A549 (cell line): ENCODE measurements around the gene IGF2. TPM values are rescaled to one million over a fixed set of nuclear protein-coding genes. Genes with fewer than 3 reads are reported as not detected.

Experiments
- ATAC-seq, 2 experiments: fragments of 200-7000 bp in 1 of 2; fragments of >200 bp in 1 of 2; cut with Nextera tagmentation in 1 of 2; cut with Tn5 transposase in 1 of 2; 3 replicates each; pipeline versions ENCODE4 v1.8.0 to v1.9.1; 2018 to 2020; ENCODE audit warnings: mild to moderate bottlenecking in 1 of 2, moderate library complexity in 1 of 2
- CTCF ChIA-PET: fragments of 300-600 bp; sonication (Branson Sonifier 250); formaldehyde crosslinking; extraction: SDS; loops from one replicate; lab custom pipeline; 2021; ENCODE audit warnings: antibody characterized with exemption, inconsistent platforms; lab: Yijun Ruan, JAX
- POLR2A ChIA-PET: fragments of 350-600 bp; formaldehyde crosslinking; extraction: SDS; loops from one replicate; lab custom pipeline; 2021; ENCODE audit warnings: antibody characterized with exemption, inconsistent platforms; lab: Yijun Ruan, JAX
- DNase-seq, 2 experiments: peaks; one replicate each; pipeline versions ENCODE4 v3.0.0 to v3.0.0-alpha.2; 2011 to 2016; ENCODE audit warnings: low read depth in 1 of 2, low spot score in 1 of 2
- FAIRE-seq: peaks from 2 replicates; lab custom pipeline; 2011; peaks lifted over from hg19 to GRCh38; lab: Jason Lieb, UNC
- H3K27ac ChIP-seq, 2 experiments: fragments of >200 bp; sonication (Bioruptor Twin); formaldehyde crosslinking; 3 replicates each; pipeline ENCODE4 v1.5.1; 2016 to 2017
- H3K4me1 ChIP-seq: fragments of >200 bp; sonication (Bioruptor Twin); formaldehyde crosslinking; 3 replicates; pipeline ENCODE4 v1.6.1; 2016
- H3K4me2 ChIP-seq: fragments of >200 bp; sonication (Bioruptor Twin); formaldehyde crosslinking; 3 replicates; pipeline ENCODE4 v1.6.1; 2016
- H3K4me3 ChIP-seq: fragments of >200 bp; sonication (Bioruptor Twin); formaldehyde crosslinking; 3 replicates; pipeline ENCODE4 v1.5.1; 2016
- H3K9me3 ChIP-seq: fragments of >200 bp; sonication (Bioruptor Twin); formaldehyde crosslinking; 3 replicates; pipeline ENCODE4 v1.6.1; 2016
- CBX2 ChIP-seq: fragments of 200-600 bp; sonication (generic); IDR thresholded peaks from 2 replicates; pipeline ENCODE4 v1.6.1; 2016; ENCODE audit warnings: low read depth, mild to moderate bottlenecking, borderline replicate concordance
- CBX8 ChIP-seq: fragments of 200-600 bp; sonication (generic); IDR thresholded peaks from 2 replicates; pipeline ENCODE4 v1.6.1; 2016
- EHF ChIP-seq: fragments of 250-450 bp; sonication (Bioruptor Pico); IDR thresholded peaks from 2 replicates; pipeline ENCODE4 v1.5.0; 2020; ENCODE audit warnings: mild to moderate bottlenecking
- EP300 ChIP-seq, 2 experiments: fragments of >200 bp; sonication (Bioruptor Twin); formaldehyde crosslinking; IDR thresholded peaks; 2 replicates in 1 of 2; 3 replicates in 1 of 2; pipeline ENCODE4 v1.6.1; 2016 to 2017
- FOSL2 ChIP-seq, 2 experiments: fragments of 450-650 bp in 1 of 2; fragments of >200 bp in 1 of 2; sonication (Bioruptor Twin) in 1 of 2; formaldehyde crosslinking; IDR thresholded peaks; 2 replicates each; pipeline versions ENCODE4 v1.5.0 to v1.6.1; 2016 to 2020; ENCODE audit warnings: mild to moderate bottlenecking in 1 of 2, moderate library complexity in 1 of 2
- FOXS1 ChIP-seq: fragments of 250-450 bp; sonication (Bioruptor Pico); IDR thresholded peaks from 2 replicates; pipeline ENCODE4 v1.5.0; 2020; ENCODE audit warnings: mild to moderate bottlenecking, moderate library complexity
- GATA3 ChIP-seq: IDR thresholded peaks from 2 replicates; pipeline ENCODE4 v1.6.1; 2012; ENCODE audit warnings: borderline replicate concordance
- HDAC2 ChIP-seq: fragments of 200-600 bp; sonication (generic); IDR thresholded peaks from 2 replicates; pipeline ENCODE4 v1.6.1; 2016
- HEYL ChIP-seq: fragments of 250-450 bp; sonication (Bioruptor Pico); IDR thresholded peaks from 2 replicates; pipeline ENCODE4 v1.8.0; 2021; ENCODE audit warnings: mild to moderate bottlenecking, moderate library complexity
- HOXB5 ChIP-seq: fragments of 250-450 bp; sonication (Bioruptor Pico); IDR thresholded peaks from 2 replicates; pipeline ENCODE4 v1.5.0; 2020; ENCODE audit warnings: mild to moderate bottlenecking, moderate library complexity
- JUN ChIP-seq, 2 experiments: fragments of >200 bp; sonication (Bioruptor Twin); formaldehyde crosslinking; IDR thresholded peaks; 2 replicates in 1 of 2; 3 replicates in 1 of 2; pipeline ENCODE4 v1.6.1; 2016 to 2017
- KDM1A ChIP-seq: fragments of 200-600 bp; sonication (generic); IDR thresholded peaks from 2 replicates; pipeline ENCODE4 v1.6.1; 2016; ENCODE audit warnings: low read depth, mild to moderate bottlenecking
- MAFK ChIP-seq: fragments of 450-650 bp; IDR thresholded peaks from 2 replicates; pipeline ENCODE4 v1.6.1; 2014; ENCODE audit not compliant: partially characterized antibody
- MYC ChIP-seq: IDR thresholded peaks from 2 replicates; pipeline ENCODE4 v1.6.1; 2012; ENCODE audit warnings: mild to moderate bottlenecking, inconsistent platforms, low read length, improper control_type of control experiment, borderline replicate concordance
- NFE2L2 ChIP-seq: fragments of 150-350 bp; conservative IDR thresholded peaks from 2 replicates; pipeline ENCODE4 v1.6.1; 2014; ENCODE audit warnings: low read length
- PHF8 ChIP-seq: fragments of 200-600 bp; sonication (generic); IDR thresholded peaks from 2 replicates; pipeline ENCODE4 v1.6.1; 2016; ENCODE audit warnings: low read depth, mild to moderate bottlenecking, antibody characterized with exemption, moderate library complexity, borderline replicate concordance
- POLR2AphosphoS2 ChIP-seq: conservative IDR thresholded peaks from 2 replicates; pipeline ENCODE4 v1.6.1; 2012; ENCODE audit warnings: low read length, improper control_type of control experiment, inconsistent platforms
- RFX5 ChIP-seq: fragments of 450-650 bp; IDR thresholded peaks from 2 replicates; pipeline ENCODE4 v1.7.1; 2014; ENCODE audit warnings: antibody characterized with exemption, mild to moderate bottlenecking, moderate library complexity
- RNF2 ChIP-seq: fragments of 200-600 bp; sonication (generic); IDR thresholded peaks from 2 replicates; pipeline ENCODE4 v1.6.1; 2016; ENCODE audit warnings: low read depth, mild to moderate bottlenecking, antibody characterized with exemption, moderate library complexity, borderline replicate concordance
- SMC3 ChIP-seq: fragments of >200 bp; sonication (Bioruptor Twin); formaldehyde crosslinking; IDR thresholded peaks from 3 replicates; pipeline ENCODE4 v1.6.1; 2018; ENCODE audit warnings: inconsistent platforms
- SREBF2 ChIP-seq: fragments of 450-650 bp; IDR thresholded peaks from 2 replicates; pipeline ENCODE4 v1.6.1; 2014; ENCODE audit warnings: mild to moderate bottlenecking, moderate library complexity
- TFCP2L1 ChIP-seq: fragments of 250-450 bp; sonication (Bioruptor Pico); IDR thresholded peaks from 2 replicates; pipeline ENCODE4 v1.5.0; 2021; ENCODE audit warnings: mild to moderate bottlenecking
- ZFP36 ChIP-seq: fragments of 450-650 bp; IDR thresholded peaks from 2 replicates; pipeline ENCODE4 v1.6.1; 2014; ENCODE audit warnings: borderline replicate concordance; ENCODE audit not compliant: partially characterized antibody
- WGBS: methylation state at CpG from one replicate; pipeline ENCODE4 v1.1.6; 2017; ENCODE audit errors: missing lambda C conversion rate; 5-methylcytosine and 5-hydroxymethylcytosine counted together
- polyA plus RNA-seq, 4 experiments: library from polyadenylated mRNA; depleted of rRNA in 3 of 4; stranded (reverse); fragments of >200 nt; fragmentation: RNase III in 1 of 4; extraction: RNeasy Plus Mini Kit Qiagen cat#74134 plus additional on column Dnase treatment in 1 of 4; gene quantifications; 2 replicates in 3 of 4; 3 replicates in 1 of 4; pipeline ENCODE4 v1.2.3, GENCODE V29; 2011 to 2017
- TF ChIP-seq, protein P1 (sequence below): IDR thresholded peaks from 2 replicates; pipeline ENCODE4 v1.6.1; 2012; ENCODE audit warnings: low read depth, borderline replicate concordance
- TF ChIP-seq, protein P2 (sequence below): IDR thresholded peaks from 2 replicates; pipeline ENCODE4 v1.6.1; 2012
- TF ChIP-seq, protein P3 (sequence below): fragments of 250-450 bp; sonication (Bioruptor Pico); IDR thresholded peaks from 2 replicates; pipeline ENCODE4 v1.5.0; 2020; ENCODE audit warnings: low read depth, mild to moderate bottlenecking, moderate library complexity
- TF ChIP-seq, protein P4 (sequence below): IDR thresholded peaks from 2 replicates; pipeline ENCODE4 v1.6.1; 2012

Gene IGF2
- polyA plus RNA-seq, 2 of the 4 experiments (the other 2 are of a cell fraction): 2.0 to 2.9 TPM

DNA sequence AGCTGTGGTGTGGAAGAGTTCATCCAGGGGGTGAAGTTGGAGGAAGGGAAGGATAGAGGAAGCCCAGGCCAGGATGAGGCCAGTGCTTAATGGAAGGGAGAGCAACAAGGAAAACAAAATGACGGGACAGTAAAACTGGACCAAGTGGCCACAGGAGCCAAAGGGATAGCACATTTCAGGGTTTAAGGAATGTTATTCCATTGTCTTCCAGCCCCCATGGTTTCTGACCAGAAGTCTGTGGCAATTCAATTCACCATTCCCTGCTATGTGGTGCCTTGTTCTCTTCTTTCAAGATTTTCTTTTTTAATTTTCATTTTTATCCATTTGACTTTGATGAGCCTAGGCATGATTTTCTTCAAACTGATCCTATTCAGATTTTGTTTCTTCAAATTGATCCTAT lies 22.5 kb downstream of the IGF2 start:
- ATAC-seq (no peak), FAIRE-seq (no peak), DNase-seq (no peak)
- Histone ChIP-seq H3K4me1 (no peaks in the 10 kb centered on the region), H3K4me3 (no peak overlapping the region), H3K27ac (no peak overlapping the region), H3K4me2 (no peak overlapping the region), H3K9me3 (peaks cover 27% of the 10 kb centered on the region)
- TF ChIP-seq FOXS1 (CRISPR knock-in tag) (peak; percentile 77; the same call in 1 of the 2 replicates), RNF2 (no peak), FOSL2 (IDR thresholded peaks at IDR 0.05) (no peak), FOSL2 (CRISPR knock-in tag; IDR thresholded peaks at IDR 0.05) (no peak)
- CTCF ChIA-PET: interaction anchor here (0.8 to 2.0 kb wide), 3 partner anchors 8 to 35 kb away, joined by 3 to 12 read pairs (median 3); no protein-coding TSS in a partner anchor
- 27% methylated on average over 1 of the region's 1 CpG for WGBS
- POLR2A ChIA-PET: no interaction called here

DNA sequence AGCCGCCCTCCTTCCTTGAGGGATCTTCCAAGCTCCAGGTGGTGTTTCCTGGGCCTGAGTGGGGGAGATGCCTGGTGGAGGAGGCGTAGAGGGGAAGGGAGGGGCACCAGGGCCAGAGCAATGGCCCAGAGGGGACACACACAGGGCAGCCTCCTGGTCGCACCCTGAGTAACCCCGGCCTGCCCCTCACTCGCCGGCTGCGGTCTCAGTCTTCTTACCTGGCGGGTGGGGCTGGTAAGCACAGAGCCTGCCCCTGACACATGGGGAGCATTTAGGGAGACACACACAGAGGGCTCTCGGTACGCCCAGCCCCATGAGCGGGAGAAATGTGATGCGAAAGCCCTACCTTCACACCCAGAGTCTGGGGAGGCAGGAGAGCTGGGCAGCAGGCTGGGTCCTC lies 23.9 kb downstream of the IGF2 start:
- ATAC-seq (no peak), DNase-seq (no peak), FAIRE-seq (no peak)
- ChIA-PET CTCF (interaction anchor here (1.4 to 2.0 kb wide), 3 partner anchors 36 to 79 kb away, joined by 4 to 12 read pairs (median 5); no protein-coding TSS in a partner anchor), POLR2A (no interaction called here)
- 83% methylated on average over 11 of the region's 12 CpGs for WGBS
- H3K9me3 ChIP-seq: peaks cover 27% of the 10 kb centered on the region
- H3K27ac ChIP-seq: no peak overlapping the region
- TF ChIP-seq POLR2AphosphoS2 (no peak), EP300 (IDR thresholded peaks at IDR 0.05) (no peak), MAFK (no peak), PHF8 (no peak), FOXS1 (CRISPR knock-in tag) (no peak), MYC (no peak), JUN (IDR thresholded peaks at IDR 0.05) (no peak), ZFP36 (no peak), CBX2 (no peak), SREBF2 (no peak), TFCP2L1 (no peak), GATA3 (no peak), KDM1A (no peak), NFE2L2 (no peak), RFX5 (no peak), HOXB5 (no peak), HDAC2 (no peak)
- TF ChIP-seq, protein P1, sequence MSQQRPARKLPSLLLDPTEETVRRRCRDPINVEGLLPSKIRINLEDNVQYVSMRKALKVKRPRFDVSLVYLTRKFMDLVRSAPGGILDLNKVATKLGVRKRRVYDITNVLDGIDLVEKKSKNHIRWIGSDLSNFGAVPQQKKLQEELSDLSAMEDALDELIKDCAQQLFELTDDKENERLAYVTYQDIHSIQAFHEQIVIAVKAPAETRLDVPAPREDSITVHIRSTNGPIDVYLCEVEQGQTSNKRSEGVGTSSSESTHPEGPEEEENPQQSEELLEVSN: no peak
- TF ChIP-seq, protein P2, sequence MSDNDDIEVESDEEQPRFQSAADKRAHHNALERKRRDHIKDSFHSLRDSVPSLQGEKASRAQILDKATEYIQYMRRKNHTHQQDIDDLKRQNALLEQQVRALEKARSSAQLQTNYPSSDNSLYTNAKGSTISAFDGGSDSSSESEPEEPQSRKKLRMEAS: no peak
- TF ChIP-seq, protein P3, sequence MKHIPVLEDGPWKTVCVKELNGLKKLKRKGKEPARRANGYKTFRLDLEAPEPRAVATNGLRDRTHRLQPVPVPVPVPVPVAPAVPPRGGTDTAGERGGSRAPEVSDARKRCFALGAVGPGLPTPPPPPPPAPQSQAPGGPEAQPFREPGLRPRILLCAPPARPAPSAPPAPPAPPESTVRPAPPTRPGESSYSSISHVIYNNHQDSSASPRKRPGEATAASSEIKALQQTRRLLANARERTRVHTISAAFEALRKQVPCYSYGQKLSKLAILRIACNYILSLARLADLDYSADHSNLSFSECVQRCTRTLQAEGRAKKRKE: no peak
- H3K4me2 ChIP-seq: no peak overlapping the region
- H3K4me3 ChIP-seq: no peak overlapping the region
- H3K4me1 ChIP-seq: no peaks in the 10 kb centered on the region

DNA sequence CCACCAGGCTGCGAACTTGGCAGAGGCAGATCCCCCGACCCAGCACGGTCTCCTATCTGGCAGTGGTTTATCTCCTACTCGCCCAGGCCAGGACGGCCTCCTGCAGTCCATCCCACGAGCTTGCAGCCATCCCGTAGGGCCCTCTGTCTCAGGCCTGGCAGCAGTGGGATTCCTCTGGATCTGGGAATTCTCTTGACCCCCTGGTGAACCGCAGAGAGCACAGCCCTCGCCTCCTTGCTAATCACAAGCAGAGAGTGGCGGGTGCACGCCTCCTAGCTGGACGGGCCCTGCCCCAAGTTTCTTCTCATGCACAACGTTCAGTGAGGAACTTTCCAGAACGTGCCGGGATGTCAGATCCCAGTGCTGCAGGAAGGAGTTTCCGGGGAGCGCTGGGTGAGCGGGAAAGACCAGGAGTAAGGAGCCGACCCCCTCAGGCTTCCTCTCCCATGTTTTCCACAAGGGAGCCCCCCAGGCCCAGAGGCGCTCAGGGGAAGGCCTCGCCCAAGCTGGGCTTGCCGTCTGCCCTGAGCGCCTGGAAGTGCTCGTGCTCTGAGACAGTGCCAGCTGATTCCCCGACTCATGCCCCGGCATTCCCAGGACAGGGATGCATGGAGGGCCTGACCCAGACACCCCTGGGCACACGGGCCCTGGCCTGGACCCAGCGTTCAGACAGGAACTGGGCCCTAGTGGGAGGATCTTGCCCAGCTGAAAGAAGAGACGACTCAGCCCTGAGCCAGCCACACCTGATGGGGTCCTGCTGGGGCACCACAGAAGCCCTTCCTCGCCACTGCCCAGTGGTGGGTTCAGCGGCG lies 24.6 kb downstream of the IGF2 start:
- Histone ChIP-seq H3K27ac (no peak overlapping the region), H3K4me3 (no peak overlapping the region), H3K4me1 (no peaks in the 10 kb centered on the region), H3K9me3 (peaks cover 27% of the 10 kb centered on the region), H3K4me2 (no peak overlapping the region)
- no peak for FAIRE-seq
- DNase-seq: no peak
- 76% methylated on average over 25 of the region's 32 CpGs for WGBS
- TF ChIP-seq POLR2AphosphoS2 (no peak), CBX8 (no peak), HEYL (CRISPR knock-in tag) (no peak), EHF (CRISPR knock-in tag) (no peak), SMC3 (no peak), MYC (no peak)
- TF ChIP-seq, protein P4, sequence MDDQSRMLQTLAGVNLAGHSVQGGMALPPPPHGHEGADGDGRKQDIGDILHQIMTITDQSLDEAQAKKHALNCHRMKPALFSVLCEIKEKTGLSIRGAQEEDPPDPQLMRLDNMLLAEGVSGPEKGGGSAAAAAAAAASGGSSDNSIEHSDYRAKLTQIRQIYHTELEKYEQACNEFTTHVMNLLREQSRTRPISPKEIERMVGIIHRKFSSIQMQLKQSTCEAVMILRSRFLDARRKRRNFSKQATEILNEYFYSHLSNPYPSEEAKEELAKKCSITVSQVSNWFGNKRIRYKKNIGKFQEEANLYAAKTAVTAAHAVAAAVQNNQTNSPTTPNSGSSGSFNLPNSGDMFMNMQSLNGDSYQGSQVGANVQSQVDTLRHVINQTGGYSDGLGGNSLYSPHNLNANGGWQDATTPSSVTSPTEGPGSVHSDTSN: no peak
- ChIA-PET POLR2A (no interaction called here), CTCF (interaction anchor here (1.3 to 2.0 kb wide), 6 partner anchors 14 to 79 kb away, joined by 4 to 12 read pairs (median 4); no protein-coding TSS in a partner anchor)
- no peak for ATAC-seq
